ENCODE data around the gene PKP4.

The PKP4 gene

GRCh38 chr2:158579928-158580327, 123.2 kb downstream of the PKP4 start:
- H3K79me2 ChIP-seq (ENCODE audit: insufficient read depth, low read length), result no peaks in the 10 kb centered on the region
- no peaks in the 10 kb centered on the region for H4K20me1 ChIP-seq (ENCODE audit: insufficient read depth, low read length)
- H3K4me2 ChIP-seq (ENCODE audit: insufficient read depth, low read length), result no peak overlapping the region
- no peaks in the 10 kb centered on the region for H3K9me3 ChIP-seq (ENCODE audit: insufficient read depth, low read length, severe bottlenecking)
- H3K27me3 ChIP-seq (ENCODE audit: insufficient read depth, low read length, poor library complexity), result no peaks in the 10 kb centered on the region
- no peak overlapping the region for H2AFZ ChIP-seq (ENCODE audit: low read depth, low read length)
- H3K27ac ChIP-seq (ENCODE audit: low read length), result no peak overlapping the region
- ATAC-seq (ENCODE audit: insufficient read depth, low read depth), result no peak
- H3K9ac ChIP-seq (ENCODE audit: low read depth, low read length), result no peak overlapping the region
- H3K36me3 ChIP-seq (ENCODE audit: insufficient read depth, low read length), result peaks cover 24% of the 10 kb centered on the region; the same call in 1 of the 2 replicates
- H3K4me3 ChIP-seq (ENCODE audit: low read depth in 1 of 2, low read length in 2 of 2), result no peak overlapping the region
- DNase-seq, result no peak
- TF ChIP-seq CTCF (IDR thresholded peaks at IDR 0.05; ENCODE audit: borderline replicate concordance, extremely low read depth, low read length, poor library complexity, severe bottlenecking) (no peak), EZH2 (IDR thresholded peaks at IDR 0.05; ENCODE audit: borderline replicate concordance, low read depth, low read length, severe bottlenecking) (no peak)
- H3K4me1 ChIP-seq (ENCODE audit: insufficient read depth, low read length), result no peaks in the 10 kb centered on the region

- H3K4me3 ChIP-seq (ENCODE audit: low read depth in 1 of 2, low read length in 2 of 2), result no peak overlapping the region
- peaks cover 24% of the 10 kb centered on the region; the same call in 1 of the 2 replicates for H3K36me3 ChIP-seq (ENCODE audit: insufficient read depth, low read length)
- H3K9me3 ChIP-seq (ENCODE audit: insufficient read depth, low read length, severe bottlenecking), result no peaks in the 10 kb centered on the region
- H3K4me1 ChIP-seq (ENCODE audit: insufficient read depth, low read length), result no peaks in the 10 kb centered on the region
- TF ChIP-seq EZH2 (IDR thresholded peaks at IDR 0.05; ENCODE audit: borderline replicate concordance, low read depth, low read length, severe bottlenecking) (no peak), CTCF (IDR thresholded peaks at IDR 0.05; ENCODE audit: borderline replicate concordance, extremely low read depth, low read length, poor library complexity, severe bottlenecking) (no peak)
- H3K9ac ChIP-seq (ENCODE audit: low read depth, low read length), result no peak overlapping the region
- H3K79me2 ChIP-seq (ENCODE audit: insufficient read depth, low read length), result no peaks in the 10 kb centered on the region
- no peaks in the 10 kb centered on the region for H4K20me1 ChIP-seq (ENCODE audit: insufficient read depth, low read length)
- no peak overlapping the region for H3K4me2 ChIP-seq (ENCODE audit: insufficient read depth, low read length)
- no peaks in the 10 kb centered on the region for H3K27me3 ChIP-seq (ENCODE audit: insufficient read depth, low read length, poor library complexity)
- H2AFZ ChIP-seq (ENCODE audit: low read depth, low read length), result no peak overlapping the region
- no peak for ATAC-seq (ENCODE audit: insufficient read depth, low read depth)
- no peak for DNase-seq
- H3K27ac ChIP-seq (ENCODE audit: low read length), result no peak overlapping the region
These were observed 124.0 kb downstream of the PKP4 start for GRCh38 chr2:158580760-158581159.

GRCh38 chr2:158582670-158583069, 125.9 kb downstream of the PKP4 start:
- H3K36me3 ChIP-seq (ENCODE audit: insufficient read depth, low read length), result peaks cover 19% of the 10 kb centered on the region; the same call in 1 of the 2 replicates

More at GRCh38 chr2:158582670-158583069, 125.9 kb downstream of the PKP4 start:
- DNase-seq, result no peak
- Histone ChIP-seq H3K79me2 (ENCODE audit: insufficient read depth, low read length) (no peaks in the 10 kb centered on the region), H2AFZ (ENCODE audit: low read depth, low read length) (no peak overlapping the region), H3K9ac (ENCODE audit: low read depth, low read length) (no peak overlapping the region), H3K27ac (ENCODE audit: low read length) (no peak overlapping the region), H3K4me3 (ENCODE audit: low read depth in 1 of 2, low read length in 2 of 2) (no peak overlapping the region), H3K27me3 (ENCODE audit: insufficient read depth, low read length, poor library complexity) (no peaks in the 10 kb centered on the region), H3K4me2 (ENCODE audit: insufficient read depth, low read length) (no peak overlapping the region), H3K4me1 (ENCODE audit: insufficient read depth, low read length) (no peaks in the 10 kb centered on the region), H3K9me3 (ENCODE audit: insufficient read depth, low read length, severe bottlenecking) (no peaks in the 10 kb centered on the region), H4K20me1 (ENCODE audit: insufficient read depth, low read length) (no peaks in the 10 kb centered on the region)
- ATAC-seq (ENCODE audit: insufficient read depth, low read depth), result no peak
- TF ChIP-seq EZH2 (IDR thresholded peaks at IDR 0.05; ENCODE audit: borderline replicate concordance, low read depth, low read length, severe bottlenecking) (no peak), CTCF (IDR thresholded peaks at IDR 0.05; ENCODE audit: borderline replicate concordance, extremely low read depth, low read length, poor library complexity, severe bottlenecking) (no peak)
